Endothelial cell (in vitro differentiated cells): Measurements from ENCODE around the gene ANKRD40. TPM values are rescaled to one million over a fixed set of nuclear protein-coding genes. Genes with fewer than 3 reads are reported as not detected.

ENCODE experiments used
- DNase-seq: peaks from one replicate; pipeline ENCODE4 v3.0.0; 2021; ENCODE audit warnings: low spot score
- H3K27ac Mint-ChIP-seq: one replicate; pipeline ENCODE4 v1.8.0; 2021; ENCODE audit warnings: mixed read lengths, inconsistent platforms; ENCODE audit not compliant: unreplicated experiment
- H3K27me3 Mint-ChIP-seq: one replicate; pipeline ENCODE4 v1.8.0; 2021; ENCODE audit warnings: mild to moderate bottlenecking, moderate library complexity, mixed read lengths, inconsistent platforms; ENCODE audit not compliant: unreplicated experiment
- H3K36me3 Mint-ChIP-seq: one replicate; pipeline ENCODE4 v1.8.0; 2021; ENCODE audit warnings: mild to moderate bottlenecking, low read depth, mixed read lengths, inconsistent platforms; ENCODE audit not compliant: unreplicated experiment
- H3K4me1 Mint-ChIP-seq: one replicate; pipeline ENCODE4 v1.8.0; 2021; ENCODE audit warnings: mild to moderate bottlenecking, mixed read lengths, inconsistent platforms; ENCODE audit not compliant: unreplicated experiment
- H3K4me3 Mint-ChIP-seq: one replicate; pipeline ENCODE4 v1.8.0; 2021; ENCODE audit warnings: mild to moderate bottlenecking, mixed read lengths, inconsistent platforms; ENCODE audit not compliant: unreplicated experiment
- H3K9me3 Mint-ChIP-seq: one replicate; pipeline ENCODE4 v1.8.0; 2021; ENCODE audit warnings: mixed read lengths, inconsistent platforms; ENCODE audit not compliant: unreplicated experiment
- CTCF ChIP-seq: fragments of 200-600 bp; sonication (generic); IDR thresholded peaks from one replicate; pipeline ENCODE4 v1.5.0; 2021; ENCODE audit warnings: antibody characterized with exemption; ENCODE audit not compliant: unreplicated experiment
- long read RNA-seq: library from polyadenylated mRNA; unstranded; transcript quantifications from one replicate; pipeline ENCODE4 v2.0.0, GENCODE V29; 2020; ENCODE audit not compliant: unreplicated experiment
- total RNA-seq: library from RNA; stranded (reverse); fragmentation: NEBNext Ultra II Directional; extraction: Animal tissue kit (Norgen Biotek cat#: 25700); gene quantifications from one replicate; pipeline ENCODE4 v1.2.1, GENCODE V29; 2021; ENCODE audit not compliant: unreplicated experiment

ANKRD40 gene
- total RNA-seq, result 37.3 TPM
- long read RNA-seq, full-length matches to known transcripts, result 3 of 6 reads
- long read RNA-seq, partial matches to known transcripts, result 0 of 6 reads
- long read RNA-seq, other reads (novel, unspliced or antisense), result 3 of 6 reads

- peak; percentile 80 for DNase-seq
- Mint-ChIP-seq H3K27me3 (no peaks in the 10 kb centered on the region), H3K4me1 (peaks cover 17% of the 10 kb centered on the region), H3K36me3 (peaks cover 4% of the 10 kb centered on the region), H3K27ac (peak within 1 kb of the TSS; percentile 92), H3K9me3 (no peaks in the 10 kb centered on the region), H3K4me3 (peak within 1 kb of the TSS; percentile 92)
- TF ChIP-seq CTCF, result no peak
Measured at GRCh38 chr17:50707289-50708049, at the start of gene ANKRD40. TSS of gene ANKRD40 (minus strand) at chr17:50707914. CDS start at chr17:50707654, 260 bp downstream.

- no peaks in the 10 kb centered on the region for H3K4me1 Mint-ChIP-seq
- peaks cover 6% of the 10 kb centered on the region for H3K36me3 Mint-ChIP-seq
- no peaks in the 10 kb centered on the region for H3K9me3 Mint-ChIP-seq
- no peak overlapping the region for H3K4me3 Mint-ChIP-seq
- no peak overlapping the region for H3K27ac Mint-ChIP-seq
- TF ChIP-seq CTCF, result no peak
- no peak for DNase-seq
- peaks cover 2% of the 10 kb centered on the region for H3K27me3 Mint-ChIP-seq
Measured at GRCh38 chr17:50754521-50754920, 46.8 kb upstream of the ANKRD40 start.

- H3K9me3 Mint-ChIP-seq, result no peaks in the 10 kb centered on the region
- no peaks in the 10 kb centered on the region for H3K27me3 Mint-ChIP-seq
- no peak for TF ChIP-seq CTCF
- no peak for DNase-seq
- H3K4me3 Mint-ChIP-seq, result peak overlapping the region; percentile 28
- no peaks in the 10 kb centered on the region for H3K4me1 Mint-ChIP-seq
- H3K27ac Mint-ChIP-seq, result no peak overlapping the region
- H3K36me3 Mint-ChIP-seq, result peaks cover 18% of the 10 kb centered on the region
Measured at GRCh38 chr17:50749245-50749644, 41.5 kb upstream of the ANKRD40 start.

- Mint-ChIP-seq H3K36me3 (peaks cover 36% of the 10 kb centered on the region), H3K9me3 (no peaks in the 10 kb centered on the region), H3K27ac (no peak overlapping the region), H3K27me3 (no peaks in the 10 kb centered on the region), H3K4me1 (no peaks in the 10 kb centered on the region), H3K4me3 (no peak overlapping the region)
- no peak for DNase-seq
- no peak for TF ChIP-seq CTCF
Measured at GRCh38 chr17:50745631-50746030, 37.9 kb upstream of the ANKRD40 start.

GRCh38 chr17:50739098-50739497, 31.4 kb upstream of the ANKRD40 start:
- H3K4me1 Mint-ChIP-seq, result peaks cover 2% of the 10 kb centered on the region
- H3K27ac Mint-ChIP-seq, result no peak overlapping the region
- no peak for DNase-seq
- H3K27me3 Mint-ChIP-seq, result no peaks in the 10 kb centered on the region
- H3K9me3 Mint-ChIP-seq, result no peaks in the 10 kb centered on the region
- TF ChIP-seq CTCF, result no peak
- H3K4me3 Mint-ChIP-seq, result no peak overlapping the region
- H3K36me3 Mint-ChIP-seq, result peaks cover 31% of the 10 kb centered on the region
